Measurements from ENCODE around the gene IRF3.

GRCh38 chr19:49669516-49669915, 3.9 kb upstream of the IRF3 start:
- TF ChIP-seq CTCF (IDR thresholded peaks at IDR 0.05) (no peak), POLR2AphosphoS5 (IDR thresholded peaks at IDR 0.05) (no peak)

Data from prostate gland (tissue), 2 donors.